Choroid plexus epithelial cell (primary cell): Measurements from ENCODE around the gene BMAL2.

Experiments
- DNase-seq: peaks from one replicate; pipeline ENCODE4 v3.0.0-alpha.2; 2010; ENCODE audit warnings: low read depth
- H3K4me3 ChIP-seq: 2 replicates; pipeline ENCODE4 v1.5.1; 2011; ENCODE audit warnings: low read depth, mild to moderate bottlenecking, control low read depth, low read length, moderate library complexity
- CTCF ChIP-seq: conservative IDR thresholded peaks from 2 replicates; pipeline ENCODE4 v1.5.1; 2011; ENCODE audit warnings: low read depth, mild to moderate bottlenecking, control low read depth, inconsistent platforms, low read length, moderate library complexity

The BMAL2 gene

GRCh38 chr12:27333403-27334009 is 870 bp downstream of the BMAL2 start:
- H3K4me3 ChIP-seq: peak overlapping the region; percentile 66
- DNase-seq: peak; percentile 8
- TF ChIP-seq CTCF: no peak

- DNase-seq: no peak
- peak overlapping the region; percentile 66 for H3K4me3 ChIP-seq
- TF ChIP-seq CTCF: no peak
Measured at GRCh38 chr12:27334042-27334720, 1.5 kb downstream of the BMAL2 start.

- no peak for TF ChIP-seq CTCF
- H3K4me3 ChIP-seq: no peak overlapping the region
- no peak for DNase-seq
Measured at GRCh38 chr12:27334721-27335082, 2.1 kb downstream of the BMAL2 start.

GRCh38 chr12:27335364-27336281 is 3.0 kb downstream of the BMAL2 start:
- DNase-seq: no peak

GRCh38 chr12:27336282-27336653 is 3.6 kb downstream of the BMAL2 start:
- TF ChIP-seq CTCF: no peak
- DNase-seq: no peak
- no peak overlapping the region for H3K4me3 ChIP-seq

More at GRCh38 chr12:27335364-27336281, 3.0 kb downstream of the BMAL2 start:
- no peak overlapping the region for H3K4me3 ChIP-seq
- no peak for TF ChIP-seq CTCF

GRCh38 chr12:27337376-27337775 is 4.7 kb downstream of the BMAL2 start:
- DNase-seq: no peak
- no peak for TF ChIP-seq CTCF
- no peak overlapping the region for H3K4me3 ChIP-seq
